ENCODE results near the gene ZDHHC14.
"Not testable (repeated sequence)": the region's sequence is repeated elsewhere in the genome, so short reads cannot be mapped to it uniquely, and the experiment has no call there.

GRCh38 chr6:157395199-157395598 lies 14.2 kb downstream of the ZDHHC14 start:
- not testable (repeated sequence) for TF ChIP-seq CTCF, POLR2A (IDR thresholded peaks at IDR 0.05)

Data from prostate gland (tissue), 2 donors.